Upper lobe of left lung (tissue), 6 donors: Measurements from ENCODE around the gene DNAJB8. TPM values are rescaled to one million over a fixed set of nuclear protein-coding genes. Genes with fewer than 3 reads are reported as not detected.
A peak's percentile ranks its signal among the peaks of the same experiment; 100 is the strongest.

Experiments
- ATAC-seq, 2 donors: fragments of 200-7000 bp; cut with Tn5 transposase; one replicate each; pipeline ENCODE4 v1.9.1; 2022; ENCODE audit warnings: mild to moderate bottlenecking in 2 of 2, moderate library complexity in 2 of 2; ENCODE audit not compliant: low FRiP score in 2 of 2
- DNase-seq, 2 donors: peaks; one replicate each; pipeline ENCODE4 v3.0.0-alpha.2; 2019 to 2020
- H3K27ac ChIP-seq, 4 donors: fragments of 200-600 bp; sonication (generic); one replicate each; pipeline ENCODE4 v1.5.1; 2016 to 2019
- H3K27me3 ChIP-seq, 4 donors: fragments of 200-600 bp; sonication (generic); one replicate each; pipeline ENCODE4 v1.5.1; 2017 to 2019
- H3K36me3 ChIP-seq, 4 donors: fragments of 200-600 bp; sonication (generic); one replicate each; pipeline ENCODE4 v1.5.1; 2016 to 2019
- H3K4me1 ChIP-seq, 4 donors: fragments of 200-600 bp; sonication (generic); one replicate each; pipeline ENCODE4 v1.5.1; 2018 to 2019
- H3K4me3 ChIP-seq, 4 donors: fragments of 200-600 bp; sonication (generic); one replicate each; pipeline ENCODE4 v1.5.1; 2017 to 2019; ENCODE audit warnings: mild to moderate bottlenecking in 2 of 4, moderate library complexity in 1 of 4
- H3K9me3 ChIP-seq, 4 donors: fragments of 200-600 bp; sonication (generic); one replicate each; pipeline ENCODE4 v1.5.1; 2018 to 2019
- CTCF ChIP-seq, 6 experiments: fragments of 450-650 bp in 4 of 6; fragments of 200-600 bp in 2 of 6; sonication (generic) in 2 of 6; IDR thresholded peaks; one replicate each; pipeline ENCODE4 v1.5.1; 2016 to 2019; ENCODE audit warnings: antibody characterized with exemption in 6 of 6
- EP300 ChIP-seq, 4 donors: sonication (generic); formaldehyde crosslinking; IDR thresholded peaks; one replicate each; pipeline ENCODE4 v1.5.1; 2017; ENCODE audit warnings: antibody characterized with exemption in 4 of 4, control low read depth in 2 of 4
- POLR2A ChIP-seq, 4 donors: fragments of 450-650 bp; IDR thresholded peaks; one replicate each; pipeline ENCODE4 v1.5.1; 2016 to 2017; ENCODE audit warnings: antibody characterized with exemption in 4 of 4, mild to moderate bottlenecking in 2 of 4
- POLR2AphosphoS5 ChIP-seq, 2 donors: sonication (generic); formaldehyde crosslinking; IDR thresholded peaks; one replicate each; pipeline ENCODE4 v1.5.1; 2017; ENCODE audit warnings: antibody characterized with exemption in 2 of 2
- WGBS, 2 donors: methylation state at CpG; one replicate each; pipeline ENCODE4 v1.1.5; 2017 to 2018; 5-methylcytosine and 5-hydroxymethylcytosine counted together
- total RNA-seq, 6 donors: library from RNA; depleted of rRNA in 4 of 6; stranded (reverse); fragments of >200 nt in 4 of 6; gene quantifications; one replicate each; pipeline versions ENCODE4 v1.1.0 to v1.2.1, GENCODE V29; 2016 to 2021
- donor health status: DM: no; HTN: no; CAD: no; lungs with moderate emphysema.
- donor health status: DM: no; HTN: yes; CAD: no; lungs with severe emphysema.

The DNAJB8 gene
- total RNA-seq, 6 donors from 2014 or later = not detected

- 83 to 92% methylated on average over 5 to 10 of the region's 10 CpGs for WGBS, 2 donors
- no peak for ATAC-seq
- DNase-seq = no peak
- no peaks in the 10 kb centered on the region for H3K4me1 ChIP-seq
- no peak overlapping the region for H3K27ac ChIP-seq
- no peaks in the 10 kb centered on the region for H3K27me3 ChIP-seq
- TF ChIP-seq POLR2AphosphoS5 (IDR thresholded peaks at IDR 0.05) = no peak
- no peak for TF ChIP-seq EP300 (IDR thresholded peaks at IDR 0.05)
- no peak for TF ChIP-seq CTCF (IDR thresholded peaks at IDR 0.05)
- TF ChIP-seq POLR2A (IDR thresholded peaks at IDR 0.05) = no peak
- H3K4me3 ChIP-seq = no peak overlapping the region
- H3K36me3 ChIP-seq = no peaks in the 10 kb centered on the region
- no peaks in the 10 kb centered on the region for H3K9me3 ChIP-seq
Measured at GRCh38 chr3:128468791-128469527, 2.3 kb upstream of the DNAJB8 start.

GRCh38 chr3:128468285-128468790 lies 1.6 kb upstream of the DNAJB8 start:
- DNase-seq (peak in 1 of 2 donors; percentile 55), ATAC-seq (no peak)
- Histone ChIP-seq H3K4me1 (no peaks in the 10 kb centered on the region), H3K9me3 (no peaks in the 10 kb centered on the region), H3K4me3 (no peak overlapping the region), H3K27ac (no peak overlapping the region), H3K27me3 (no peaks in the 10 kb centered on the region), H3K36me3 (no peaks in the 10 kb centered on the region)
- 92 to 94% methylated on average over 9 to 17 of the region's 17 CpGs for WGBS, 2 donors
- TF ChIP-seq CTCF (IDR thresholded peaks at IDR 0.05) (no peak), POLR2AphosphoS5 (IDR thresholded peaks at IDR 0.05) (no peak), POLR2A (IDR thresholded peaks at IDR 0.05) (no peak), EP300 (IDR thresholded peaks at IDR 0.05) (no peak)

DNA sequence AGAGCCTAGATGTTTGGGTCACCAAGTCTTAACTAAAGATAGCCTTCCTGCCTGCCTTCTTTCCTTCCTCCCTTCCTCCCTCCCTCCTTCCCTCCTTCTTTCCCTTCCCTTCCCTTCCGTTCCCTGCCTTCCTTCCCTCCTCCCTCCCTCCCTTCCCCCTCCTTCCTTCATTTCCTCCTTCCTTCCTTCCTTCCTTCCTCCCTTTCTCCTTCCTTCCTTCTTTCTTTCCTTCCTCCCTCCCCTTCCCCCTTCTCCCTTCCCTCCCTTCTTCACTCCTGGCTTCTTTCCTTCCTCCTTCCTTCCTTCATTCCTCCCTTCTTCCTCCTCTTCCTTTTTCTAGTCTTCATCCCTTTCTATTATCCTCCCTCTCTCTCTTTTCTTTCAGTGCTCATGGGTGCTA lies 2.0 kb downstream of the DNAJB8 start:
- WGBS, 2 donors = 23 to 52% methylated on average over 1 of the region's 1 CpG
- Histone ChIP-seq H3K4me3 (no peak overlapping the region), H3K4me1 (no peaks in the 10 kb centered on the region), H3K36me3 (no peaks in the 10 kb centered on the region), H3K27ac (no peak overlapping the region), H3K9me3 (no peaks in the 10 kb centered on the region), H3K27me3 (no peaks in the 10 kb centered on the region)
- TF ChIP-seq POLR2AphosphoS5 (IDR thresholded peaks at IDR 0.05) = no peak
- TF ChIP-seq EP300 (IDR thresholded peaks at IDR 0.05) = no peak
- no peak for TF ChIP-seq CTCF (IDR thresholded peaks at IDR 0.05)
- TF ChIP-seq POLR2A (IDR thresholded peaks at IDR 0.05) = no peak
- no peak for DNase-seq
- no peak for ATAC-seq

GRCh38 chr3:128464188-128464587 lies 2.5 kb downstream of the DNAJB8 start:
- WGBS, 2 donors = 70 to 76% methylated on average over 7 of the region's 7 CpGs
- peak in 4 of 6 experiments; percentile 10 to 36 (median 28) for TF ChIP-seq CTCF (IDR thresholded peaks at IDR 0.05)
- TF ChIP-seq POLR2AphosphoS5 (IDR thresholded peaks at IDR 0.05) = no peak
- TF ChIP-seq EP300 (IDR thresholded peaks at IDR 0.05) = no peak
- TF ChIP-seq POLR2A (IDR thresholded peaks at IDR 0.05) = no peak
- no peak overlapping the region for H3K4me3 ChIP-seq
- DNase-seq (no peak), ATAC-seq (no peak)
- H3K27ac ChIP-seq = no peak overlapping the region
- H3K36me3 ChIP-seq = no peaks in the 10 kb centered on the region
- no peaks in the 10 kb centered on the region for H3K27me3 ChIP-seq
- H3K4me1 ChIP-seq = no peaks in the 10 kb centered on the region
- H3K9me3 ChIP-seq = no peaks in the 10 kb centered on the region

DNA sequence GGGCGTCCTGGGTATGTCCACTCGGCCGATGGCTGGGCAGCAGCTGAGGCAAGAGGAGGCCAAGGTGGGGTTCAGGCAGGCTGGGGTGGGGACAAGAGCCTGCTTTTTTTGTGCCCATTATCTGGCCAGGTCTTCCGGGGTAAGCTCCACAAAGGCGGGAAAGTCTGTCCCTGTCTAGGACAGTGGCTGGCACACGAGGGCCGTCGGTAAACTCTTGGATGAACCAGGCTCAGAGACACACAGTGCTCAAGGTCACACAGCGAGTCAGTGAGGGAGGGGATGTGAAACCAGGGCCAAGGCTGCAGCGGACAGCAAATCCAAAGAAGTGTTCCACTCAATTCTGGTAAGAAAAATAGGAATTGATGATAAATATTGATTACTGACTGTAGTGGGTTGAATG lies 2.9 kb downstream of the DNAJB8 start:
- Histone ChIP-seq H3K36me3 (no peaks in the 10 kb centered on the region), H3K4me1 (no peaks in the 10 kb centered on the region), H3K4me3 (no peak overlapping the region), H3K27ac (no peak overlapping the region), H3K27me3 (no peaks in the 10 kb centered on the region), H3K9me3 (no peaks in the 10 kb centered on the region)
- WGBS, 2 donors = 89 to 93% methylated on average over 10 of the region's 10 CpGs
- DNase-seq (no peak), ATAC-seq (no peak)
- no peak for TF ChIP-seq EP300 (IDR thresholded peaks at IDR 0.05)
- TF ChIP-seq POLR2A (IDR thresholded peaks at IDR 0.05) = no peak
- no peak for TF ChIP-seq CTCF (IDR thresholded peaks at IDR 0.05)
- TF ChIP-seq POLR2AphosphoS5 (IDR thresholded peaks at IDR 0.05) = no peak
